ENCODE data around the gene SPACA7.
"Not testable (repeated sequence)": the region's sequence is repeated elsewhere in the genome, so short reads cannot be mapped to it uniquely, and the experiment has no call there.

- not testable (repeated sequence) for TF ChIP-seq CTCF, POLR2A (IDR thresholded peaks at IDR 0.05)
These were observed 22.2 kb downstream of the SPACA7 start for GRCh38 chr13:112398347-112398746.
